Central memory CD4-positive, alpha-beta T cell (primary cell): ENCODE data around the gene ZBTB1.

Source experiments
- DNase-seq: peaks from one replicate; pipeline ENCODE4 v3.0.0; 2022
- total RNA-seq, 3 experiments: gene quantifications; one replicate each; lab custom pipeline; 2026; lab: John Stamatoyannopoulos, UW

ZBTB1 gene
- 80.2 to 198 (median 173) reads per million in 3 experiments for total RNA-seq

GRCh38 chr14:64504310-64504896 lies at the start of gene ZBTB1:
ZBTB1 (plus strand) TSS chr14:64504770; CDS start chr14:64521505, 16,735 bp downstream.
- peak; percentile 88 for DNase-seq

DNA sequence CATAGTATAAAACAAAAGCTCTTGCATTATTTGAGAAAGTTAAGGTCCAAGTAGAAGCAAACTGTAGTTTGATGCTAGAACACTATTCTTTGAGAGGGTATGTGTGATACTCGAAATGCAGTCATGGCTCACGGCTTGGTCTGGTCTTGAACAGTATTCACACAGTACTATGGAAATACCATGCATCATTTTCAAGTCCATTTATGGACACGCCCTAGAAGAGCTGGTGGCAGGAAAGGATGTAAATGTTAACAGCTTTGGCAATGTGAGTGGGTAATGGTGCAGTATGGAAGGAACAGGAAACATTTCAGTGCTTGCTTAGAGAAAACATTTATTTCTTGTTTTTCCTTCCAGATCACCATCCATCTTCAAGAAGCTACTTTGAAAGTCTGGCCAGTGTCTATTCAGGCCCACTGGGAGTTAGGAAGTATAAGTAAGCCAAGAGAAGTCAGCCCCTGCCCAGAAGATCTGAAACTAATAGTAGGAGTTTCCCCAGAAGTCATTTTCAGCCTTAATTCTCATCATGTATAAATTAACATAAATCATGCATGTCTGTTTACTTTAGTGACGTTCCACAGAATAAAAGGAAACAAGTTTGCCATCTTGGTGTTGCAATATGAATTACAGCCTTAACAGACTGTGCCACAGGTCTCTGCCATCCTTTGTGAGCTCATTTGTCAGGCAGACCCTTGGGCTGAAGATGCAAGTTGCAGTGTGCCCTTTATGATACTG lies 45.0 kb upstream of the ZBTB1 start:
- DNase-seq, result no peak

- no peak for DNase-seq
Observed at GRCh38 chr14:64461221-64461620, 43.3 kb upstream of the ZBTB1 start.

GRCh38 chr14:64463195-64463594 lies 41.4 kb upstream of the ZBTB1 start:
- DNase-seq, result no peak

- no peak for DNase-seq
Observed at GRCh38 chr14:64463873-64464272, 40.7 kb upstream of the ZBTB1 start.

DNA sequence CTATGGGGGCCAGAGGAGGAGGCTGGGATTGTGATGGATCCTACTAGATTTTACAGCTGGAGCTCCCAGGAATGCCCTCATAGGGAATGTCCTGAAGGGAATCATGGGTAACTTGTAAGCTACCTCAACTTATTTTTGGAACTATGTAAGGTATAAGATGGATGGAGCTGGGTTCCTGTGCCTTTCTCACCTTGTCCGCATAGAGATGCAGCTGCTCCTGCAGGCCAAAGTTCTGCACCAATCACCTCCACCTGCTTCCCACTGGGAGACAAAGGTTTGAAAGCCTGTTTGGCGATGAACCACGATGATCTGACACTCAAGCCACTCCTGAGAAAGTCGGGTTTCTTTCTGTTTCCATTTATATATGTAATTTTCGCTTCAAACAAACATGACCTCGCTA lies 39.9 kb upstream of the ZBTB1 start:
- no peak for DNase-seq

GRCh38 chr14:64465191-64465822 lies 39.3 kb upstream of the ZBTB1 start, which contains the start of gene AKAP5:
AKAP5 (plus strand) TSS chr14:64465499; CDS start chr14:64468395, 2,896 bp downstream.
- DNase-seq, result peak; percentile 63

- DNase-seq, result no peak
Observed at GRCh38 chr14:64465831-64466554, 38.6 kb upstream of the ZBTB1 start.

DNA sequence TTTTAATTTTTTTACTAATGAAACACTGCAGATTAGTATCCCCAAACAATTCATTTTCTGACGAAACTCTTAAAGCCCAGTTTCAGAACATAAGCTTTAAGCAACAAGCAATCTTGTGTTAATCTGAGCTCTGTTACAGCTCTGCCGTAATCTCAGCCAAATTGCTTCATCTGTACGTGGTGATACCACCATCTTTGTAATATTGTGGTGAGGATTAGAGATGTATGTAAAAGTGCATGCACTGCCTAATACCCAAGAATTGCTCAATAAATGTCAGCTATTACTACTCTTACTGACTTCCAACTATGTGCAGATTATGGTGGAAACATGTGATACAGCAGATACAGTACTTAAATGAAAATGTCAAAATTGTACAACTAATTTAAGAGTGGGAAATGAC lies 37.5 kb upstream of the ZBTB1 start:
- DNase-seq, result no peak

- DNase-seq, result no peak
Observed at GRCh38 chr14:64467566-64467965, 37.0 kb upstream of the ZBTB1 start.

- DNase-seq, result no peak
Observed at GRCh38 chr14:64468451-64468850, 36.1 kb upstream of the ZBTB1 start.

DNA sequence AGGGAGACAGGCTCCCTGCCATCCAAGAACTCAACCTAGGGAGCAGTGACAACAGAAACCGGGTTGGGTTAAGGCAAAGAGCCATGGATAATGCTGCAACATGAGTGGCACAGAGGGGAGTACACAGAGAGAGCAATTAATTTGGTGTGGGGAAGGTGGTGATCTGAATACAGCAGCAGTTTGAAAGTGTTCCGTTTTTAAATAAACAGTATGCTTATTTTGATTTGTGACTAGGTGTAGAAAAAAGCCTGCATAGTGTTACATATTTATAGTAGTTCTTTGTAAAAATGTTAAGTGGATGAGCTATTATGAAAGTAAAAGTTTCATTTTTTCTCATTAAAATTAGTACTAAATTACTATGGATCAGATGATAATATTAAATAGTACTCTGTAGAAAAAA lies 30.5 kb upstream of the ZBTB1 start:
- DNase-seq, result no peak

DNA sequence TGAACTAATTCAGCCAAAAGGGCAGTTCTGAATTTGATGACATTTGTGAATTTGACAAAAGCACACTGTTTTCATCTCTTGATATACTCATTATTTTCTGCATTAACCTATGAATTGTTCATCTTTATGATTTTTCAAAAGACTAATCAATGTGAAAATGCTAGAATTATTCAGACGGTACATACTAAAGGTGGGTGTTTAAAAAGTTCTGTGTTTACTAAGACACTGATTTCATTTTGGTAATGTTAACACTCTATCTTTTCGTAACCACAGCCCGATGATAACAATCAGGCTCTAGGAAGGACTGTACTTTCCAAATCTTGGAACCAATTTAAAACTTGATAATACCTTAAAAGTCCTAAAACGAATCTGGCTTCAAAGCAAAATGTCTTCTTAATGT lies 29.9 kb upstream of the ZBTB1 start:
- no peak for DNase-seq

GRCh38 chr14:64475585-64476273 lies 28.8 kb upstream of the ZBTB1 start:
- DNase-seq, result no peak

GRCh38 chr14:64476438-64476837 lies 28.1 kb upstream of the ZBTB1 start:
- DNase-seq, result no peak

GRCh38 chr14:64478634-64479250 lies 25.8 kb upstream of the ZBTB1 start:
- DNase-seq, result peak; percentile 33

- no peak for DNase-seq
Observed at GRCh38 chr14:64488590-64489099, 15.9 kb upstream of the ZBTB1 start.

- no peak for DNase-seq
Observed at GRCh38 chr14:64491637-64492036, 12.9 kb upstream of the ZBTB1 start.

DNA sequence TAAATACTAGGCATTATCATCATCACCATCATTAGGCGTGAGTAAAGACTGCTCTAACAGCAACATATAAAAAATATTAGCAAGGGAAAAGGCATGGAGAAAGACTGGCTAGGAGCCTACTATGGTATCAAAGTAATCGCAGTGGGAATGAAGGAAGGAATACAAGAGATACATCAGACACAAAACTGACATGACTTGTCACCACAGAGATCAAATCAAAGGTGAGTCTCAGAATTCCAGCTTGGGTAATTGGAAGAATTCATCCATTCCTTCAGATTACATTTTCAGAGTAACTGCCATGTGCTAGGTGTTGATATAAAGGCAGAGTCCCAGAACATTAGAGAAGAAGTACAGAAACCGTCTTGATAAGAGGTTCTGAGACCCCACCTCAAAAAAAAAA lies 11.1 kb upstream of the ZBTB1 start:
- no peak for DNase-seq

- no peak for DNase-seq
Observed at GRCh38 chr14:64495252-64495651, 9.3 kb upstream of the ZBTB1 start.

DNA sequence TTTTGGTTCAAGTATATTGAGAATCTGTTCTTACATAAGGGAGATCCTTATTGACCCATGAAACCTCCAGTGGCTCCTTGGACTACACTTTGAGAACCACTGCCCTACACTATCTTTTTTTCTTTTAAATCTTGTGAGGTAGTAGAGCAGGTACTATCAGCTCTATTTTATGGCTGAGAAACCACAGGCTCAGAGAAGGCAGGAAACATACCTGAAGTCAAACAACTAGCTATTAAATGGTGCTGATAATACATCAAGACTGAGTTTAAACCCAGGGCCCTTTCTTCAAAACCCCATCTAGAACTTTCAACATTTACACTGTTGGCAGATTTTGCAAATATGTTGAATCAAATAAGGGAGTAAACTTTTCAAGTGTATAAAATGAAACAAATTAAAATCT lies 7.8 kb upstream of the ZBTB1 start:
- no peak for DNase-seq

DNA sequence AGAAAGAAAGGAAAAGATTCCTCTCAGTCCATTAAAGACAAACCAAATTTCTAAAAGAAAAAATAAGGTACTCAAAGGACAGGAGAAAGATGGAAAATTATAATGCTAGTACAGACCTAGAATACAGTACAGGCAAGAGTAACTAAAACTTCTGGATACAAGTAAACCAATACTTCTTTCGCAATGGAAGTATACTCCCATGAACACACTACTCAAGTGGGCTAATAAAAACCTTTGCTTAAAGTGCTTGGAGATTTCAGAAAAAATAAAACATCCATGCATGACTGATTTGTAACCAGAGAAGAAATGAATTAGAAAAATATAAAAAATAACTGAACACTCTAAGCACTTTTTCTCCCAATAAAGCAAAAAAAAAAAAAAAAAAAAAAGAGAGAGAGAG lies 4.5 kb upstream of the ZBTB1 start:
- no peak for DNase-seq
